SK-N-SH (cell line): ENCODE data around the gene AP2A1. TPM values are rescaled to one million over a fixed set of nuclear protein-coding genes. Genes with fewer than 3 reads are reported as not detected.

Experiments used
- CTCF ChIA-PET: fragments of 300-600, 350-600 bp; formaldehyde crosslinking; extraction: SDS; loops from one replicate; lab custom pipeline; 2021; lab: Yijun Ruan, JAX
- POLR2A ChIA-PET: fragments of 350-600 bp; sonication (Branson Sonifier 250); formaldehyde crosslinking; extraction: SDS; loops from one replicate; lab custom pipeline; 2020; ENCODE audit warnings: antibody characterized with exemption, inconsistent platforms; lab: Yijun Ruan, JAX
- DNase-seq: peaks from one replicate; pipeline ENCODE4 v3.0.0; 2012
- H2AFZ ChIP-seq: fragments of 200-600 bp; sonication (generic); 2 replicates; pipeline ENCODE4 v1.8.1; 2016; ENCODE audit warnings: antibody characterized with exemption, mild to moderate bottlenecking, low read depth
- H3F3A ChIP-seq: fragments of 200-600 bp; sonication (generic); replicated peaks from 2 replicates; pipeline ENCODE3; 2016; ENCODE audit warnings: antibody characterized with exemption, mild to moderate bottlenecking; ENCODE audit not compliant: insufficient read depth
- H3K27ac ChIP-seq, 2 experiments: fragments of 200-500 bp in 1 of 2; fragments of 200-600 bp in 1 of 2; sonication (Bioruptor generic) in 1 of 2; sonication (generic), shearing (Covaris generic) in 1 of 2; 2 replicates each; pipeline versions ENCODE4 v1.5.1 to v1.6.1; 2014 to 2016; ENCODE audit warnings: low read depth in 2 of 2, inconsistent platforms in 1 of 2, low read length in 1 of 2, mild to moderate bottlenecking in 1 of 2, mixed read lengths in 1 of 2
- H3K27me3 ChIP-seq: fragments of 200-600 bp; sonication (generic), shearing (Covaris generic); 2 replicates; pipeline ENCODE4 v1.6.1; 2016; ENCODE audit warnings: mixed run types; ENCODE audit not compliant: insufficient read depth
- H3K36me3 ChIP-seq, 2 experiments: fragments of 200-500 bp in 1 of 2; fragments of 200-600 bp in 1 of 2; sonication (Bioruptor generic) in 1 of 2; sonication (generic) in 1 of 2; replicated peaks in 1 of 2; 2 replicates each; pipeline versions ENCODE3 to v1.5.1; 2014 to 2016; ENCODE audit warnings: low read length in 1 of 2, mild to moderate bottlenecking in 1 of 2; ENCODE audit not compliant: insufficient read depth in 2 of 2, control insufficient read depth in 1 of 2
- H3K4me1 ChIP-seq, 2 experiments: fragments of 200-500 bp in 1 of 2; fragments of 200-600 bp in 1 of 2; sonication (Bioruptor generic) in 1 of 2; sonication (generic), shearing (Covaris generic) in 1 of 2; 2 replicates each; pipeline versions ENCODE4 v1.5.1 to v1.6.1; 2014 to 2016; ENCODE audit warnings: low read depth in 1 of 2, low read length in 1 of 2, mixed run types in 1 of 2; ENCODE audit not compliant: insufficient read depth in 2 of 2, control insufficient read depth in 1 of 2
- H3K4me2 ChIP-seq: fragments of 200-600 bp; sonication (generic), shearing (Covaris generic); 2 replicates; pipeline ENCODE4 v1.6.1; 2017; ENCODE audit warnings: mixed run types
- H3K4me3 ChIP-seq, 2 experiments: fragments of 200-500 bp in 1 of 2; fragments of 200-600 bp in 1 of 2; sonication (Bioruptor generic) in 1 of 2; sonication (generic), shearing (Covaris generic) in 1 of 2; 2 replicates each; pipeline versions ENCODE4 v1.5.1 to v1.8.1; 2014 to 2016; ENCODE audit warnings: low read depth in 2 of 2, inconsistent platforms in 1 of 2, low read length in 1 of 2, mild to moderate bottlenecking in 1 of 2, mixed read lengths in 1 of 2, moderate library complexity in 1 of 2
- H3K79me2 ChIP-seq: fragments of 200-600 bp; sonication (generic); 2 replicates; pipeline ENCODE4 v1.8.1; 2017; ENCODE audit warnings: mild to moderate bottlenecking; ENCODE audit not compliant: insufficient read depth
- H3K9ac ChIP-seq: fragments of 200-600 bp; sonication (generic); 2 replicates; pipeline ENCODE4 v1.6.1; 2017; ENCODE audit warnings: mixed run types
- H3K9me2 ChIP-seq: fragments of 200-600 bp; sonication (generic); 2 replicates; pipeline ENCODE4 v1.6.1; 2017; ENCODE audit warnings: mixed run types
- H3K9me3 ChIP-seq: fragments of 200-600 bp; sonication (generic); 2 replicates; pipeline ENCODE4 v1.6.1; 2017; ENCODE audit warnings: mixed run types, mild to moderate bottlenecking, moderate library complexity
- H4K20me1 ChIP-seq: fragments of 200-600 bp; sonication (generic); 2 replicates; pipeline ENCODE4 v1.6.1; 2017; ENCODE audit warnings: mild to moderate bottlenecking, mixed run types; ENCODE audit not compliant: insufficient read depth
- CHD2 ChIP-seq: fragments of 150-350 bp; IDR thresholded peaks from 2 replicates; pipeline ENCODE4 v1.6.1; 2018; ENCODE audit warnings: low read length; ENCODE audit not compliant: partially characterized antibody
- ELF1 ChIP-seq: IDR thresholded peaks from 2 replicates; pipeline ENCODE4 v1.4.0; 2012
- FOXJ3 ChIP-seq: sonication (generic); formaldehyde crosslinking; IDR thresholded peaks from 2 replicates; pipeline ENCODE4 v1.5.1; 2020; ENCODE audit warnings: mild to moderate bottlenecking, missing genetic modification reagents
- GABPA ChIP-seq: IDR thresholded peaks from 2 replicates; pipeline ENCODE4 v1.4.0; 2012; ENCODE audit warnings: low read depth, mild to moderate bottlenecking
- GATA2 ChIP-seq: sonication (generic); formaldehyde crosslinking; IDR thresholded peaks from 2 replicates; pipeline ENCODE4 v1.5.0; 2020; ENCODE audit warnings: mild to moderate bottlenecking, missing genetic modification reagents
- NFIC ChIP-seq: IDR thresholded peaks from 2 replicates; pipeline ENCODE4 v1.4.0; 2012; ENCODE audit warnings: borderline replicate concordance
- POLR2AphosphoS5 ChIP-seq: IDR thresholded peaks from 2 replicates; pipeline ENCODE4 v1.6.1; 2012; ENCODE audit warnings: low read depth, low read length
- RCOR1 ChIP-seq: fragments of 150-350 bp; IDR thresholded peaks from 2 replicates; pipeline ENCODE4 v1.6.1; 2017; ENCODE audit warnings: antibody characterized with exemption, low read length
- RFX5 ChIP-seq: IDR thresholded peaks from 2 replicates; pipeline ENCODE4 v1.6.1; 2012; ENCODE audit warnings: mild to moderate bottlenecking, improper control_type of control experiment, low read length
- RXRA ChIP-seq: IDR thresholded peaks from 2 replicates; pipeline ENCODE4 v1.4.0; 2012; ENCODE audit warnings: low read depth, mild to moderate bottlenecking, borderline replicate concordance
- SIN3A ChIP-seq: IDR thresholded peaks from 2 replicates; pipeline ENCODE4 v1.6.1; 2012; ENCODE audit warnings: low read depth, mild to moderate bottlenecking, low read length, moderate library complexity, borderline replicate concordance
- SMC3 ChIP-seq: IDR thresholded peaks from 2 replicates; pipeline ENCODE4 v1.6.1; 2012; ENCODE audit warnings: low read depth, low read length, improper control_type of control experiment
- TEAD4 ChIP-seq: IDR thresholded peaks from 2 replicates; pipeline ENCODE4 v1.4.0; 2012; ENCODE audit warnings: mild to moderate bottlenecking, borderline replicate concordance; ENCODE audit not compliant: insufficient read depth
- YY1 ChIP-seq: IDR thresholded peaks from 2 replicates; pipeline ENCODE4 v1.4.0; 2012; ENCODE audit warnings: low read depth, mild to moderate bottlenecking
- WGBS: methylation state at CpG from one replicate; pipeline ENCODE4 v1.1.6; 2017; ENCODE audit warnings: low lambda C conversion rate; 5-methylcytosine and 5-hydroxymethylcytosine counted together
- polyA plus RNA-seq, 3 experiments: library from polyadenylated mRNA; depleted of rRNA; stranded (reverse); fragments of >200 nt; gene quantifications; 2 replicates each; pipeline ENCODE4 v1.2.3, GENCODE V29; 2012
- TF ChIP-seq, protein P1 (sequence below): IDR thresholded peaks from 2 replicates; pipeline ENCODE4; 2012
- TF ChIP-seq, protein P2 (sequence below): IDR thresholded peaks from 2 replicates; pipeline ENCODE4 v1.4.0; 2012; ENCODE audit warnings: low read depth
- TF ChIP-seq, protein P3 (sequence below): IDR thresholded peaks from 2 replicates; pipeline ENCODE4 v1.4.0; 2012; ENCODE audit warnings: low read depth, borderline replicate concordance
- TF ChIP-seq, protein P4 (sequence below): IDR thresholded peaks from 2 replicates; pipeline ENCODE4 v1.4.0; 2012; ENCODE audit warnings: low read depth, borderline replicate concordance

AP2A1 gene
- polyA plus RNA-seq, 1 of the 3 experiments (the other 2 are of a cell fraction), result 74.8 TPM

DNA sequence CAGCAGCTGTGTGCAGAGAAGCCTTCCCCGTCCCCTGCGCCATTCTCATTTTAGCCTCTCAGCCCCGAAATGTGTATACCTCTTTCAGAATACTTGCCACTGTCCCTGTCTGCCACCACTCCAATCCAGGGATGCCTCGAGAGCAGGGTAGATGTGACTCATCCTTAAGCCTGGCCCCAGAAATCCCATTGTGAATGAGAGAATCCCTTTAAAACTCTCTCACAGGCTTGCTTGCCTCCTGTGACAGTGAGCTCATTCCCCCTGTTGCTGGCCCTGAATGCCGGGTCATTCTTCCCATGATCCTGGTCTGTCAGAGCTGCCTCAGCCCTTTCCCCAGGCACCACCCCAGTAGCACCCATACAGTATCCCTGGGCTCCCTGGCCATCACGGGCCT lies 9.6 kb downstream of the AP2A1 start:
- 90% methylated on average over 6 of the region's 6 CpGs for WGBS
- Histone ChIP-seq H3K79me2 (peaks cover 82% of the 10 kb centered on the region), H3K9me2 (no peaks in the 10 kb centered on the region), H3K4me2 (no peak overlapping the region), H2AFZ (no peak overlapping the region), H3K27me3 (no peaks in the 10 kb centered on the region), H3K9me3 (no peaks in the 10 kb centered on the region), H3K9ac (no peak overlapping the region), H4K20me1 (peaks cover 12% of the 10 kb centered on the region), H3K4me1 (no peaks in the 10 kb centered on the region), H3F3A (peaks cover 3% of the 10 kb centered on the region), H3K27ac (no peak overlapping the region), H3K36me3 (no peaks in the 10 kb centered on the region), H3K4me3 (no peak overlapping the region)
- ChIA-PET CTCF (no interaction called here), POLR2A (no interaction called here)
- no peak for DNase-seq
- TF ChIP-seq NFIC (no peak), SIN3A (no peak), GABPA (no peak), POLR2AphosphoS5 (no peak), FOXJ3 (no peak), RCOR1 (no peak), YY1 (no peak), RFX5 (no peak), SMC3 (no peak), ELF1 (no peak), TEAD4 (no peak), RXRA (no peak), GATA2 (no peak), CHD2 (no peak)
- TF ChIP-seq, protein P1, sequence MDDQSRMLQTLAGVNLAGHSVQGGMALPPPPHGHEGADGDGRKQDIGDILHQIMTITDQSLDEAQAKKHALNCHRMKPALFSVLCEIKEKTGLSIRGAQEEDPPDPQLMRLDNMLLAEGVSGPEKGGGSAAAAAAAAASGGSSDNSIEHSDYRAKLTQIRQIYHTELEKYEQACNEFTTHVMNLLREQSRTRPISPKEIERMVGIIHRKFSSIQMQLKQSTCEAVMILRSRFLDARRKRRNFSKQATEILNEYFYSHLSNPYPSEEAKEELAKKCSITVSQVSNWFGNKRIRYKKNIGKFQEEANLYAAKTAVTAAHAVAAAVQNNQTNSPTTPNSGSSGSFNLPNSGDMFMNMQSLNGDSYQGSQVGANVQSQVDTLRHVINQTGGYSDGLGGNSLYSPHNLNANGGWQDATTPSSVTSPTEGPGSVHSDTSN, result no peak
- TF ChIP-seq, protein P2, sequence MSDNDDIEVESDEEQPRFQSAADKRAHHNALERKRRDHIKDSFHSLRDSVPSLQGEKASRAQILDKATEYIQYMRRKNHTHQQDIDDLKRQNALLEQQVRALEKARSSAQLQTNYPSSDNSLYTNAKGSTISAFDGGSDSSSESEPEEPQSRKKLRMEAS, result no peak
- TF ChIP-seq, protein P3, sequence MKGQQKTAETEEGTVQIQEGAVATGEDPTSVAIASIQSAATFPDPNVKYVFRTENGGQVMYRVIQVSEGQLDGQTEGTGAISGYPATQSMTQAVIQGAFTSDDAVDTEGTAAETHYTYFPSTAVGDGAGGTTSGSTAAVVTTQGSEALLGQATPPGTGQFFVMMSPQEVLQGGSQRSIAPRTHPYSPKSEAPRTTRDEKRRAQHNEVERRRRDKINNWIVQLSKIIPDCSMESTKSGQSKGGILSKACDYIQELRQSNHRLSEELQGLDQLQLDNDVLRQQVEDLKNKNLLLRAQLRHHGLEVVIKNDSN, result no peak
- TF ChIP-seq, protein P4, sequence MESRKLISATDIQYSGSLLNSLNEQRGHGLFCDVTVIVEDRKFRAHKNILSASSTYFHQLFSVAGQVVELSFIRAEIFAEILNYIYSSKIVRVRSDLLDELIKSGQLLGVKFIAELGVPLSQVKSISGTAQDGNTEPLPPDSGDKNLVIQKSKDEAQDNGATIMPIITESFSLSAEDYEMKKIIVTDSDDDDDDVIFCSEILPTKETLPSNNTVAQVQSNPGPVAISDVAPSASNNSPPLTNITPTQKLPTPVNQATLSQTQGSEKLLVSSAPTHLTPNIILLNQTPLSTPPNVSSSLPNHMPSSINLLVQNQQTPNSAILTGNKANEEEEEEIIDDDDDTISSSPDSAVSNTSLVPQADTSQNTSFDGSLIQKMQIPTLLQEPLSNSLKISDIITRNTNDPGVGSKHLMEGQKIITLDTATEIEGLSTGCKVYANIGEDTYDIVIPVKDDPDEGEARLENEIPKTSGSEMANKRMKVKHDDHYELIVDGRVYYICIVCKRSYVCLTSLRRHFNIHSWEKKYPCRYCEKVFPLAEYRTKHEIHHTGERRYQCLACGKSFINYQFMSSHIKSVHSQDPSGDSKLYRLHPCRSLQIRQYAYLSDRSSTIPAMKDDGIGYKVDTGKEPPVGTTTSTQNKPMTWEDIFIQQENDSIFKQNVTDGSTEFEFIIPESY, result no peak
